OCI-LY7 (cell line): Measurements from ENCODE around the gene CAVIN1. TPM values are rescaled to one million over a fixed set of nuclear protein-coding genes. Genes with fewer than 3 reads are reported as not detected.

ENCODE experiments used
- BruUV-seq: library from RNA; stranded (reverse); fragments of 400-500 nt; replicated peaks from 2 replicates; lab custom pipeline; 2021; lab: Mats Ljungman, UMichigan
- CTCF ChIA-PET: fragments of 300-600 bp; sonication (Branson Sonifier 250); formaldehyde crosslinking; loops from one replicate; lab custom pipeline; 2022; ENCODE audit warnings: antibody characterized with exemption; ENCODE audit not compliant: unreplicated experiment; lab: Charles Lee
- POLR2A ChIA-PET: fragments of 300-600 bp; sonication (Branson Sonifier 250); formaldehyde crosslinking; loops from one replicate; lab custom pipeline; 2022; ENCODE audit warnings: antibody characterized with exemption; lab: Charles Lee
- DNase-seq: peaks from one replicate; pipeline ENCODE4 v3.0.0-alpha.2; 2015; ENCODE audit warnings: low spot score
- H2AFZ ChIP-seq: fragments of 200-600 bp; sonication (generic), shearing (Covaris generic); 2 replicates; pipeline ENCODE4 v1.6.1; 2014; ENCODE audit warnings: mild to moderate bottlenecking, antibody characterized with exemption, low read length, moderate library complexity
- H3K27ac ChIP-seq: fragments of 200-600 bp; sonication (generic); 2 replicates; pipeline ENCODE4 v1.5.1; 2014; ENCODE audit warnings: mixed run types, low read depth, mild to moderate bottlenecking, moderate library complexity, low read length, inconsistent platforms; ENCODE audit not compliant: poor library complexity, severe bottlenecking
- H3K36me3 ChIP-seq: fragments of 200-600 bp; sonication (generic); 2 replicates; pipeline ENCODE4 v1.6.1; 2014; ENCODE audit warnings: mild to moderate bottlenecking, antibody characterized with exemption, low read length, moderate library complexity, mixed read lengths; ENCODE audit not compliant: insufficient read depth
- H3K4me1 ChIP-seq: fragments of 200-600 bp; sonication (generic); 2 replicates; pipeline ENCODE4 v1.5.1; 2014; ENCODE audit warnings: mild to moderate bottlenecking, low read length; ENCODE audit not compliant: insufficient read depth, poor library complexity, severe bottlenecking
- H3K4me2 ChIP-seq: fragments of 200-600 bp; sonication (generic); 2 replicates; pipeline ENCODE4 v1.6.1; 2014; ENCODE audit warnings: mild to moderate bottlenecking, low read length
- H3K4me3 ChIP-seq: fragments of 200-600 bp; sonication (generic); 2 replicates; pipeline ENCODE4 v1.5.1; 2014; ENCODE audit warnings: mild to moderate bottlenecking, low read depth, low read length; ENCODE audit not compliant: poor library complexity, severe bottlenecking
- H3K79me2 ChIP-seq: fragments of 200-600 bp; sonication (generic); 2 replicates; pipeline ENCODE4 v1.6.1; 2016; ENCODE audit warnings: low read depth, mild to moderate bottlenecking, low read length, moderate library complexity, mixed read lengths; ENCODE audit not compliant: insufficient read depth
- H3K9me2 ChIP-seq: fragments of 200-600 bp; sonication (generic); 2 replicates; pipeline ENCODE4 v1.6.1; 2016; ENCODE audit warnings: mild to moderate bottlenecking, low read length, mixed read lengths; ENCODE audit not compliant: insufficient read depth
- H3K9me3 ChIP-seq: fragments of 200-600 bp; sonication (generic); 2 replicates; pipeline ENCODE4 v1.6.1; 2014; ENCODE audit warnings: mild to moderate bottlenecking, mixed run types, low read length, mixed read lengths
- H4K20me1 ChIP-seq: fragments of 200-600 bp; sonication (generic); 2 replicates; pipeline ENCODE4 v1.6.1; 2014; ENCODE audit warnings: mild to moderate bottlenecking, antibody characterized with exemption, low read length, moderate library complexity, mixed read lengths; ENCODE audit not compliant: insufficient read depth
- EZH2phosphoT487 ChIP-seq: fragments of 200-600 bp; sonication (generic); IDR thresholded peaks from 2 replicates; pipeline ENCODE4 v1.6.1; 2018; ENCODE audit warnings: low read depth, borderline replicate concordance, mild to moderate bottlenecking, mixed run types, antibody characterized with exemption, low read length, moderate library complexity, mixed read lengths
- intact Hi-C: fragments of 100-400 bp; cut with micrococcal nuclease; formaldehyde crosslinking; loops from one replicate; pipeline ENCODE4 v1.10.0; 2022; ENCODE audit not compliant: unreplicated experiment
- total RNA-seq, 2 experiments: library from RNA; depleted of rRNA in 1 of 2; stranded (reverse); fragments of >200 nt in 1 of 2; shearing (Covaris generic) in 1 of 2; gene quantifications; 2 replicates each; pipeline ENCODE4 v1.2.3, GENCODE V29; 2014 to 2022
- TF ChIP-seq, protein P1 (sequence below): fragments of 200-600 bp; sonication (generic); conservative IDR thresholded peaks from 2 replicates; pipeline ENCODE4 v1.5.1; 2014; ENCODE audit warnings: mild to moderate bottlenecking, antibody characterized with exemption, low read length, moderate library complexity, mixed read lengths

Gene CAVIN1
- total RNA-seq, 2 experiments from 2014 or later = 0.08 TPM; not detected in 1

DNA sequence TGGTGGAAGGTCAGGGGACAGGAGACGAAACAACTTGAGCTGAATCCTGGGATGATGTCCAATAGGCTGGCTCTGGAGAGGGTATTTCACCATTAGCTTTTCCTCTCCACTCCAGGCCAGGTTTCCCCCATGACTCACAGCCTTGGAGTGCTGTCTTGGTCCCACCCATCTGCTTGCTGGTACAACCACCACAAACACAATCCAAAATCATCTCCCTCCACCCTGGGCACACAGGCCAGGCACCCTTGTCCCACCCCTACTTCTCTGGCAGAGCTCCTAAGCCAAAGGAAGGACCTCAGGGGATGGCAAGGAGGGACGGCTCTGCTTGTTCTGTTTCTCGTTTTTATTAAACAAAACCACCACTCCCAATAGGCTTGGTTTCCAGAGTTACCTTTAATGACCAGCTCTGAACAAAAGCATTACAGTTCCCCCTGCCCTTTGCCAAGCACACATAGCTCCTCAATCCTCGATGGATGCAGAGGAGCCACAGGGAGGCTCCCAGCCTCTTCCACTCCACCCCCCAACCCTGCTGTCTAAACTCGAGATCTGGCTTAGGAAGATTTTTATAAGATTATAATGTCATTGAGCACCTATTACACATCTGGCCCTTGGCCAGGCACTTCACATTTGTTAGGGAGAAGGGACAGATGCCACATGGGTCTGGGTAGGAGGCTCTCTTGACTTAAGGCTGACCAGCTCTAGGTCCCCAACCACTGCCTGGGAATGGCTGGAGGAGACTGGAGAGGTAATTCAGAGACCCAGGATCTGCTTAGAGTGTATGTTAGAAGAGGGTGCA, 13.3 kb downstream of the CAVIN1 start:
- no peak overlapping the region for H3K4me2 ChIP-seq
- TF ChIP-seq EZH2phosphoT487 = no peak
- TF ChIP-seq, protein P1, sequence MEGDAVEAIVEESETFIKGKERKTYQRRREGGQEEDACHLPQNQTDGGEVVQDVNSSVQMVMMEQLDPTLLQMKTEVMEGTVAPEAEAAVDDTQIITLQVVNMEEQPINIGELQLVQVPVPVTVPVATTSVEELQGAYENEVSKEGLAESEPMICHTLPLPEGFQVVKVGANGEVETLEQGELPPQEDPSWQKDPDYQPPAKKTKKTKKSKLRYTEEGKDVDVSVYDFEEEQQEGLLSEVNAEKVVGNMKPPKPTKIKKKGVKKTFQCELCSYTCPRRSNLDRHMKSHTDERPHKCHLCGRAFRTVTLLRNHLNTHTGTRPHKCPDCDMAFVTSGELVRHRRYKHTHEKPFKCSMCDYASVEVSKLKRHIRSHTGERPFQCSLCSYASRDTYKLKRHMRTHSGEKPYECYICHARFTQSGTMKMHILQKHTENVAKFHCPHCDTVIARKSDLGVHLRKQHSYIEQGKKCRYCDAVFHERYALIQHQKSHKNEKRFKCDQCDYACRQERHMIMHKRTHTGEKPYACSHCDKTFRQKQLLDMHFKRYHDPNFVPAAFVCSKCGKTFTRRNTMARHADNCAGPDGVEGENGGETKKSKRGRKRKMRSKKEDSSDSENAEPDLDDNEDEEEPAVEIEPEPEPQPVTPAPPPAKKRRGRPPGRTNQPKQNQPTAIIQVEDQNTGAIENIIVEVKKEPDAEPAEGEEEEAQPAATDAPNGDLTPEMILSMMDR = no peak
- intact Hi-C loops = loop anchor here (10.0 kb wide), 2 partner anchors 185 to 225 kb away; partner anchors contain the start of genes HCRT and KCNH4
- peaks cover 25% of the 10 kb centered on the region for H3K4me1 ChIP-seq
- no peak overlapping the region for H3K4me3 ChIP-seq
- DNase-seq = no peak
- no TSS peak for BruUV-seq
- H3K9me3 ChIP-seq = no peaks in the 10 kb centered on the region
- no peaks in the 10 kb centered on the region for H4K20me1 ChIP-seq
- CTCF ChIA-PET = interaction anchor here (0.6 kb wide), 1 partner anchor 612 kb away, joined by 3 read pairs; no protein-coding TSS in a partner anchor
- POLR2A ChIA-PET = no interaction called here
- H3K27ac ChIP-seq = no peak overlapping the region
- H3K79me2 ChIP-seq = no peaks in the 10 kb centered on the region
- no peaks in the 10 kb centered on the region for H3K36me3 ChIP-seq
- no peak overlapping the region for H2AFZ ChIP-seq
- no peaks in the 10 kb centered on the region for H3K9me2 ChIP-seq

DNA sequence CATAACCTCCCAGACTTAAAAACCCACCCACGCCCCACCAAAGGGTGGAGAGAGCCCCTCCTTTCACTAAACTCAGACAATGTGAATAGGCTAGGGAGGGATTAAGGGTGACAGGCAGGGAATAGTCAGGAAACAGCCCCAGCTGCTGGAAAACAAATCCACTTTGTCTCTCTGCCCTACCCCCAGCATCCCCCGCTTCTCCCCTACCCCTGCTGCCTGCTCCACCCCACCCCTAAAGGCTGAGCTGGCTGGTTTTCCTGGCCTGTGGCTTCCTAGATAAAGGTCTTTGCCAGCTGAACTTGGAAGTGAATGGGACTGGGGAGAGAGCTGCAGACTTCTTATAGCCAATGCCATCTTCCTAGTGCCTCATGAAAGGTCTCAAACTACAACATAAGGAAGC, 15.0 kb downstream of the CAVIN1 start:
- no peaks in the 10 kb centered on the region; the same call in 1 of the 2 replicates for H4K20me1 ChIP-seq
- no peak overlapping the region for H3K4me3 ChIP-seq
- ChIA-PET POLR2A (interaction anchor here (0.9 to 1.1 kb wide), 2 partner anchors 93 to 118 kb away, joined by 3 read pairs; no protein-coding TSS in a partner anchor), CTCF (no interaction called here)
- no peaks in the 10 kb centered on the region for H3K79me2 ChIP-seq
- no peaks in the 10 kb centered on the region for H3K9me3 ChIP-seq
- H3K4me1 ChIP-seq = peaks cover 15% of the 10 kb centered on the region
- H3K27ac ChIP-seq = no peak overlapping the region
- no peak overlapping the region for H3K4me2 ChIP-seq
- no peak for TF ChIP-seq EZH2phosphoT487
- TF ChIP-seq, protein P1 = no peak
- DNase-seq = no peak
- no TSS peak for BruUV-seq
- H2AFZ ChIP-seq = no peak overlapping the region
- H3K36me3 ChIP-seq = no peaks in the 10 kb centered on the region
- no peaks in the 10 kb centered on the region for H3K9me2 ChIP-seq
- intact Hi-C loops = loop anchor here (10.0 kb wide), 2 partner anchors 183 to 223 kb away; partner anchors contain the start of genes HCRT and KCNH4
